Spleen (tissue), 7 donors: ENCODE results near the gene SGIP1.

Experiments used
- CTCF ChIP-seq, 11 experiments: fragments of 200-600 bp in 7 of 11; fragments of 450-650 bp in 4 of 11; sonication (generic) in 4 of 11; IDR thresholded peaks in 8 of 11; conservative IDR thresholded peaks in 3 of 11; 1 replicate in 7 of 11; 2 replicates in 4 of 11; pipeline versions ENCODE4 v1.4.0 to v1.8.0; 2016 to 2021; ENCODE audit warnings: antibody characterized with exemption in 11 of 11, inconsistent platforms in 4 of 11, mild to moderate bottlenecking in 1 of 11
- POLR2AphosphoS5 ChIP-seq, 3 donors: sonication (generic); formaldehyde crosslinking; IDR thresholded peaks; one replicate each; pipeline ENCODE4 v1.5.1; 2017; ENCODE audit warnings: antibody characterized with exemption in 3 of 3
- donor health status: DM: no; HTN: no; CAD: no; lungs with moderate emphysema.
- donor health status: DM: no; HTN: no; CAD: no.
- donor health status: DM: no; HTN: no; CAD: no.

DNA sequence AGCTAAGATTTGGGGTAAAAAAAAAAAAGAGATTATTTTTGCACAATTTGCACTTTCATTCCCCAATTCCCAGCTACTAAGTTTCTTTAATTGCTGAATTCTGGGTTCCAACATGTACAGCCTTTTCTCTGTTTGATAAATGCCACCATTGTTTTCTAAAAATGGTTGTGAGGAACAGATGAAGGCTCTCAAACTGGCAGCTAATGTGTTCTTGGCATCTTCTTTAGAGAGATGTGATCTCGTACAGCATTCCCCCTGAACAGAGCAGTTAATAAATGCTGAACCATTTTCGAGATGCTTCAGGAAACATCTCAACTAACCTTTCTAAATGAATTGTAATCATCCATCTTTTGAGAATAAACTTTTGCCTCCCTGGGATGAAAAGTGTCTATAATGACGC lies 110.4 kb downstream of the SGIP1 start:
- TF ChIP-seq CTCF (IDR thresholded peaks at IDR 0.05 in 8 of 11, conservative IDR thresholded peaks at IDR 0.05 in 3 of 11) (no peak), POLR2AphosphoS5 (IDR thresholded peaks at IDR 0.05) (no peak)
